Measurements from ENCODE around the gene MED27.

MED27 gene

GRCh38 chr9:131836607-131837315, 242.9 kb downstream of the MED27 start:
- TF ChIP-seq, protein P1, sequence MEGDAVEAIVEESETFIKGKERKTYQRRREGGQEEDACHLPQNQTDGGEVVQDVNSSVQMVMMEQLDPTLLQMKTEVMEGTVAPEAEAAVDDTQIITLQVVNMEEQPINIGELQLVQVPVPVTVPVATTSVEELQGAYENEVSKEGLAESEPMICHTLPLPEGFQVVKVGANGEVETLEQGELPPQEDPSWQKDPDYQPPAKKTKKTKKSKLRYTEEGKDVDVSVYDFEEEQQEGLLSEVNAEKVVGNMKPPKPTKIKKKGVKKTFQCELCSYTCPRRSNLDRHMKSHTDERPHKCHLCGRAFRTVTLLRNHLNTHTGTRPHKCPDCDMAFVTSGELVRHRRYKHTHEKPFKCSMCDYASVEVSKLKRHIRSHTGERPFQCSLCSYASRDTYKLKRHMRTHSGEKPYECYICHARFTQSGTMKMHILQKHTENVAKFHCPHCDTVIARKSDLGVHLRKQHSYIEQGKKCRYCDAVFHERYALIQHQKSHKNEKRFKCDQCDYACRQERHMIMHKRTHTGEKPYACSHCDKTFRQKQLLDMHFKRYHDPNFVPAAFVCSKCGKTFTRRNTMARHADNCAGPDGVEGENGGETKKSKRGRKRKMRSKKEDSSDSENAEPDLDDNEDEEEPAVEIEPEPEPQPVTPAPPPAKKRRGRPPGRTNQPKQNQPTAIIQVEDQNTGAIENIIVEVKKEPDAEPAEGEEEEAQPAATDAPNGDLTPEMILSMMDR (IDR thresholded peaks at IDR 0.05) = no peak
- Mint-ChIP-seq H3K4me1 (peaks cover 57% of the 10 kb centered on the region), H3K36me3 (ENCODE audit: low read depth) (no peaks in the 10 kb centered on the region), H3K27ac (no peak overlapping the region), H3K4me3 (no peak overlapping the region), H3K9me3 (peaks cover 14% of the 10 kb centered on the region), H3K27me3 (ENCODE audit: low read depth, poor library complexity) (peaks cover 16% of the 10 kb centered on the region)
- DNase-seq = no peak

GRCh38 chr9:131836021-131836420, 243.6 kb downstream of the MED27 start:
- no peak overlapping the region for H3K4me3 Mint-ChIP-seq
- H3K9me3 Mint-ChIP-seq = peaks cover 14% of the 10 kb centered on the region
- H3K27ac Mint-ChIP-seq = peak overlapping the region; percentile 70
- H3K4me1 Mint-ChIP-seq = peaks cover 54% of the 10 kb centered on the region
- H3K27me3 Mint-ChIP-seq (ENCODE audit: low read depth, poor library complexity) = peaks cover 18% of the 10 kb centered on the region
- TF ChIP-seq, protein P1 (IDR thresholded peaks at IDR 0.05) = no peak
- DNase-seq = no peak
- H3K36me3 Mint-ChIP-seq (ENCODE audit: low read depth) = no peaks in the 10 kb centered on the region

- Mint-ChIP-seq H3K4me1 (peaks cover 54% of the 10 kb centered on the region), H3K36me3 (ENCODE audit: low read depth) (no peaks in the 10 kb centered on the region), H3K27ac (no peak overlapping the region), H3K4me3 (no peak overlapping the region), H3K9me3 (peaks cover 14% of the 10 kb centered on the region), H3K27me3 (ENCODE audit: low read depth, poor library complexity) (peaks cover 18% of the 10 kb centered on the region)
- TF ChIP-seq, protein P1 (IDR thresholded peaks at IDR 0.05) = no peak
- no peak for DNase-seq
These were observed 244.3 kb downstream of the MED27 start for GRCh38 chr9:131835151-131835910.

DNA sequence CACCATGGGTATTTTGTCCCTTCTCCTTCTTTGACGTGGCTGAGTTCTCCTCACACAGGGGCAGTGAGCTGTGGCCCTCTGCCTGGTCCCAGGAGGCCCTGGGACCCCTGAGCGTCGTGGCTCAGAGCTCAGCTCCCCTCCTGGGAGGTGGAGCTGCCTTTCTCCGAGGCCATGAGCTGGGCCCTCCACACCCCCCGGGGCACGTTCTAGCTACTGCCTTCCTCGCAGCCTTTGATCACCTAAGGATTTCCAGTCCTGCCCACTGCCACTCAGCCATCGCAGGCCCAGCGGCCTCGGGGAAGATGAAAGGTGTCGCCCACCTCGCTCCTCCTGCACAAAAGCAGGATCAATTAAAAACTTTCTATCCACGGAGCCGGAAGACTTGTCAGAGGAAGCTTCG, 244.9 kb downstream of the MED27 start:
- peaks cover 14% of the 10 kb centered on the region for H3K9me3 Mint-ChIP-seq
- peaks cover 50% of the 10 kb centered on the region for H3K4me1 Mint-ChIP-seq
- peak overlapping the region; percentile 87 for H3K27ac Mint-ChIP-seq
- TF ChIP-seq, protein P1 (IDR thresholded peaks at IDR 0.05) = no peak
- peak overlapping the region; percentile 68 for H3K4me3 Mint-ChIP-seq
- DNase-seq = no peak
- H3K27me3 Mint-ChIP-seq (ENCODE audit: low read depth, poor library complexity) = peaks cover 18% of the 10 kb centered on the region
- H3K36me3 Mint-ChIP-seq (ENCODE audit: low read depth) = no peaks in the 10 kb centered on the region

DNA sequence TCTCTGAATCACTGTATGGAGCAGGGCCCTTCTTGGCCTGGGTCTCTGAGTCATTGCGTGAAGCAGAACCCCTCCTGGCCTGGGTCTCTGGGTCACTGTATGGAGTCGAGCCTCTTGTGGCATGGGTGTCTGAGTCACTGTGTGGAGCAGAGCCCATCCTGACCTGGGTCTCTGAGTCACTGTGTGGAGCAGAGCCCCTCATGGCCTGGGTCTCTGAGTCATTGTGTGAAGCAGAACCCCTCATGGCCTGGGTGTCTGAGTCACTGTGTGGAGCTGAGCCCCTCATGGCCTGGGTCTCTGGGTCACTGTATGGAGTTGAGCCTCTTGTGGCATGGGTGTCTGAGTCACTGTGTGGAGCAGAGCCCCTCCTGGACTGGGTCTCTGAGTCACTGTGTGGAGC, 245.8 kb downstream of the MED27 start:
- Mint-ChIP-seq H3K27ac (no peak overlapping the region), H3K27me3 (ENCODE audit: low read depth, poor library complexity) (peaks cover 18% of the 10 kb centered on the region), H3K4me1 (peaks cover 45% of the 10 kb centered on the region), H3K36me3 (ENCODE audit: low read depth) (no peaks in the 10 kb centered on the region), H3K9me3 (peaks cover 14% of the 10 kb centered on the region), H3K4me3 (no peak overlapping the region)
- TF ChIP-seq, protein P1 (IDR thresholded peaks at IDR 0.05) = no peak
- DNase-seq = no peak
